Activated CD4-positive, alpha-beta T cell treated with anti-CD3 and anti-CD28 coated beads, Interleukin-2, Interleukin-6, amounts not matched to agents 100 ng/mL and 50 ng/mL, durations not matched to agents 16 hours and 8 hours (primary cell): ENCODE data around the gene ARHGAP6.

ENCODE experiments used
- DNase-seq: peaks from one replicate; pipeline ENCODE4 v3.0.0-alpha.2; 2020

ARHGAP6 gene

DNA sequence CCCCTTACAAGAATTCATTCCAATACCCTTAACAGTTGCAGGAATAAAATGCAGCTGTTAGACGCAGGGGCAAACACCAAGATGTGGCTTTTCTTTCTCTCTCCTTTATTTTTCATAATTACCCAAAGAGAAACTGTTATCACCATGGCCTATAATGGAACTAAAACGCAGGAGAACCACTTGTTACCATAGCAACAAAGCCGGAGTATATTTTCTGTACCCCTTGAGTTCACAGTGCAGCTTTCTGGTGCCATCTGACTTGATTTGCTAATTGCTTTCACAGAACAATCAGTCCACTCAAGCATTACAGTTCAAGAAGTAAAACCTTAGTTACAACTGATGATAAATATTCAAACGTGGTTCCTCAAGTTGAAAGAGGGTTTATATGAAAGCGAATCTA lies 214.6 kb downstream of the ARHGAP6 start:
- DNase-seq = no peak

DNA sequence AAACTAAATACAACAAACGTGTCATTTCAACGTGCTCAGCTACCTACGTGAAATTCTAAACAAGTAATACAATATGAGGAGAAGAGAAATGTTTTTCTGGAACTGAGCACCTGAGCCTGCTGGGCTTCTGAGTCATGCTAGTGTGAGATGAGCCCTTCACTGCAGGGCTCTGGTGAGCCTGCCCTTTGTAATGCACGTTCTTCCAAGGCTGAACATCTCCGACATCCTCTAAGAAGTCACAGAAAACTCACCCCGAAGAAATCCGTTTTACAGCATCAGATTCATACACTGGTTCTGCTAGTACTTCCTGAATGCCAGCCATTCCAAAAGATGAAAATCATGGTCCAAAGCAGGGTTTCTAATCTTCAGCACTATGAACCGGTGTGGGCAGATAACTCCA lies 215.4 kb downstream of the ARHGAP6 start:
- no peak for DNase-seq

DNA sequence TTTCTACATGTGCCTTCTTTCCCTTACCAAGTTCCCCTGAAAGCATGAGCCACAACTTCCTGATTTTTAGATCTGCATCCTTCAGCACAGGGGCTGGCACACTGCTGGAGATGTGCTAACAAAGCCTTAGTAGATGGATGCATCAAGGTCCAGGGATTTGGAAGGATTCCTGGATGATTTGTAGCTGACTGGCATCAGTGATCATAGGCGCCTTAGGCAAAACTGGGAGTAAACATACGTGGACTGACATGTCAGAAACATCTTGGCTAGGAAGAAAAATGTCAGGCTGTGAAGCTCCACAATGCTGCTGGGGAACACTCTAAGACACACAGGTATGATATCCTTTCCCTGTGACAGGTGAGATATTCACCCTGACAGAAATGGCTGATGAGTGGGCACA lies 216.1 kb downstream of the ARHGAP6 start:
- no peak for DNase-seq

DNA sequence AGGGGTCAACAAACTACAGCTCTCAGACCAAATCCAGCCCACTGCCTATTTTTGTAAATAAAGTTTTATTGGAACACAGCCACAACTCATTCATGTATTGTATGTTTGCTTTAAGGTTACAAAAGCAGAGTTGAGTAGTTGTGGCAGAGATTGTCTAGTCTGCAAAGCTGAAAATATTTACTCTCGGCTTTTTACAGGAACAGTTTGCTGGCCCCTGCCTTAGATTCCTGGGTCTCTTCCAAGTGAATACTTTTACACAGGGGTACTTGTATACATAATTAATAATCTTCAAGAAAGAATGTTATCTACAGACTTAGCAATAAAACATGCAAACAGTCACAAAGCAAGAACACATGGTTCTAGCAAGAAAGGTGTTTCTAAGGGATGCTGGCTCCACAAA lies 218.3 kb downstream of the ARHGAP6 start:
- no peak for DNase-seq

DNA sequence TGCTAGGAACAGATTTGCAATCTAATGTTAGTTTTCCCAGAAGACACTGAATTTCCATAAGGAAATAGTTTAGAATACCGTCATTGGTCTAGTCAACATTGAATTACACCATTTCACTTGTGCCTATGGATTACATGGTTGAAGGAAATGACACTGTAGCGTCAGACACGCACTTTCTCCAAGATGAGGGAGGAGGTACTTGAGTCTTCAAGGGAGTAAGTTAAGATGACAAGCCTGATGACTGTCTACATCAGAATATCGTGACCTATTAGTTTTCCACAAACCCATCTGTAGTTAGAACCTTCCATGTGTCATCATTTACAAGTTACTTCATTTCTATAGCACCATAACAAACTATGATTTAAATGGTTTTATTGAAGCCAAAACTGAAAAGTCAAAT lies 218.8 kb downstream of the ARHGAP6 start:
- DNase-seq = no peak

DNA sequence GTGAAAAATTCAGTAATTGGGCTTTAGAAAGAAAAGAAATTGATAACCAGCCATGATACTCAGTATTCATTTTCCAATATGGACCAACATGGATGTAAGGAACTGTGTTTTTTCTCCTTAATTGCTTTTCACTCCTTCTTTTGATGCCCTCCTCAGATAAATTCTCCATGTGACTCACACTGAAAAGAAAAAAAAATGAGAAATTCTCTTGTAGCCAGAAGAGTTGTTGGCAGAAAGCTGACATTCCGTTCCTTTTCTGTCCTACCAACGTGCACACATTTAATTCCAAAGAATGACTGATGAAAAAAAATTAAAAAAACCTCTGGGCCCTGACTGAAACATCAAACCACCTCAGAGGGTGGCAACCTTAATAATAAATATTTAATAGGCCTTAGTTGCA lies 219.4 kb downstream of the ARHGAP6 start:
- no peak for DNase-seq

DNA sequence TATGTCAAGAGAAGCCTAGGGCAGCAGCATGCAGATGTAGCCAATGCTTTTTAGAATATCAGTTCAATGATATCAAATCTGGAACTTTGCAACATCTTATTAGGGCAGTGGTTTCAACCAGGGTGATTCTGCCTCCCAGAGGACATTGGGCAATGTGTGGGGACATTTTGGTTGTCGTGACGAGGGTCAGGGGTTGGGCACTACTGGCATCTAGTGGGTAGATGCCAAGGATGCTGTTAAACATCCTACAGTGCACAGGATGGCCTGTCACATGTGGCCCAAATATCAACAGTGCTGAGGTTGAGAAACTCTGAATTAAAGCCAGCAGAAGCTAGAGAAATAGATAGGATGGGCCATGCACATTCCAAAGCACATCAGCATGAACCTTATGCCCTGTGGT lies 220.2 kb downstream of the ARHGAP6 start:
- DNase-seq = no peak

DNA sequence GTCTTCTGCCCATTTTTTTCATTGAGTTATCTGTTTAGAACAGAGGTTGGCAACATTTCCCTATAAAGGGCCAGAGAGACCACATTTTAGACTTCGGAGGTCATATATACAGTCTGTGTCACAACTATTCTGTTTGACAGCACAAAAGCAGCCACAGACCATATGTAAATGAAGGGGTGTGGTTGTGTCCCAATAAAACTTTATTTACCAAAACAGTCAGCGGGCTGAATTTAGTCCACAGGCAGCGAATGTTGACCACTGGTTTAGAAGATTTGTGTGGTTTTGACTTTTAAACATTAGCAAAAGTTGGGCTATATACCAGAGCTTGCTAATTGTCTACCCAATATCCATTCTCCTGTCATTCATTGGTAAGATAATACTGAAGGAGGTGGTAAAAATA lies 221.7 kb downstream of the ARHGAP6 start:
- no peak for DNase-seq

DNA sequence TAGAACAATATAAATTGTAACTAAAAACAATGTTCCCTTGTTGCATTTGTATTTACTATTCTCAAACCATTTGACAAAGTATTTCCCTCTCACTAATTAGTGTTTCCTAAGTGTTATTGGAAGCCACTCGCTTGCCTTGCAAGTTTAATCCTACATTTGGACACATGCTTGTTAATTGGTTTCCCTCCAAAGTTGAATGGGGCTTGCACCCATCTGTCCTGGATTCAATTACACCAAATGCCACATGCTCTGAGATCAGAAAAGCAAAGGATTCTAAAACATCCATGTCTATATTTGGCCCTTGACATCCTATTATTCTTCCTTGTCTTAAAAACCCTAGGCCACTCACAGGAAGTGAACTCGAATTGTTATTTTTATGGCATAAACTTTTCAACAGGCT lies 225.9 kb downstream of the ARHGAP6 start:
- no peak for DNase-seq

DNA sequence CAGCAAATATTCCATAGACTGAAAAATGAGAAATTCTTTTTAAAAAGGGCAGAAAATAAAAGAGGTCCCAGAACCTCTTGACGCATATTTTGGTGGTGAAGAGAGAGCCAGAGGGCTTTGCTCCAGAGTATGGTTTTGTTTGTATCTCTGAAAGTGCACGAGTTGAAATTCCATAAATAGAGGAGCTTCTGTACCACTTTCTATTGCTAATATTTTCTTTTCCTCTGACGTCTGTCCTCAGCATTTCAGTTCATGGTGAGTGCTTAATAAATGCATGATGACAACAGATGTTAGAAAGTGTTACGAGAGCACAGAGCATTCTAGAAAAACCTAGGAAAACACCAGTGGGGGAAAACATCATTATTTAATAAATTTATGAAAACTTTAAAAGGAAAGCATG lies 227.0 kb downstream of the ARHGAP6 start:
- no peak for DNase-seq

DNA sequence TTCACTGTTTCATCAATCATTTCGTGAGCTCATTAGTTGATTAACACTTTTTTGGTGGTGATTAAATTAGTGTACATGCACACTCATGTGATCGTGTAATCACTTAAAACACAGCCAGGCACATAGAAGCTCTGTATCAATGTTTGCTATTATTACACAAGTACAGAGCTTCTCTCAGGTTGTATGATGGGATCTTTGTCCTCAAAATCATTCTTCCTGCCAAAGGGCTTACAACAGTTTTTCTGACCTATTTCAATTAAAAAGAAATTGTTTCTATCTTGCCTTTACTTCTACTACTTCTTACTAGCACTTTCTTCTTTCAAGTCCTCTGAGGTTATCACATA lies 227.4 kb downstream of the ARHGAP6 start:
- no peak for DNase-seq

DNA sequence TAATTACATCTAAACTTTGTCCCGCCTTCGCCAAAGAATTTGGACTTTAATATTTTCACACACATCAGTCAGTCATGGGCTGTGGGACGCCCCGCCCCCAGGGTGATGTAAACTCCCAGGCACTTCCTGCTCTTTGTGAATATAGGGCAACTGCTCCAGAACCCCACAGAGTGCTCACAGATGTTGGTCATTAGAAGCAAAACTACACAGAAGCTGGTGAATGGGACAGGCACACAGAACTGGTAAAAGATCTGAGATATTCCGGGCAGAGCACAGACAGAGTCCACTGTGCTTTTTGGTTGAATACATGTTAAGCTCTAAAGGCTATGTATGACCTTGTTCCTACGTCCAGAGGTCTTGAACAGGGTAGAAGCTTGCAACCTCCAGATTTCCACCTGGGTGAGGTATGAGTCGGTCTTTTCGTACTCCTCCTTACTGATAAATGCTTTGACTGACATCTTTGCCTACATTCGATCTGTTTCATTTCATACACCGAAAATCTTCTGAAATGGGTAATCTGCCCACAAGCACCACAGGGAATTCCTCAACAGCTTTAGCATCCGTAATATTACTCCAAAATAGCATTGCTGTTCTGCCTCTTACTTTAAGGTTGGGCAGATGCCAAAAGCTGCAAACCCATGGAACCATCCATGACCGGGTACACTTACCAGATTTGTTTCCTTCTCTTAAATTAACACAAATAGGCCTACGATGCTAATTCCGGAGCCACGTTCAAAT lies 227.9 kb downstream of the ARHGAP6 start:
- no peak for DNase-seq

DNA sequence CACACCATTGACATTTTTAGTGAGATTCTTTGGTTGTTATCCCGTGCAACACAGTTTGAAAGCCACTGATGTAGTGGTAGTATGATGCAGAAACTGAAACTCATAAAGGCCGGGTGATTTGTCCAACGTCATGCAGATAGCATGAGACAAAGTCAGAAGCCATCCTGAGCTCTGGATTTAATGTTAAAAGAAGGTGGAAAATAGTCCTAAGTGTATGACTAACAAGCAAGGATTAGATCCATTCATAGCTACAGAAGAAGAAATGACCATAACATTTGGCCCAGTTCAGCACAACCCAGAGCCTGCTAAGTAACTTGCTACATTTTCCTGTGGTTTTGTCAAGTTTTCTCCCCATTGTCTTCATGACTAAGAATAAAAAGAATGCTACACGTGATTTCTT lies 230.2 kb downstream of the ARHGAP6 start:
- no peak for DNase-seq

DNA sequence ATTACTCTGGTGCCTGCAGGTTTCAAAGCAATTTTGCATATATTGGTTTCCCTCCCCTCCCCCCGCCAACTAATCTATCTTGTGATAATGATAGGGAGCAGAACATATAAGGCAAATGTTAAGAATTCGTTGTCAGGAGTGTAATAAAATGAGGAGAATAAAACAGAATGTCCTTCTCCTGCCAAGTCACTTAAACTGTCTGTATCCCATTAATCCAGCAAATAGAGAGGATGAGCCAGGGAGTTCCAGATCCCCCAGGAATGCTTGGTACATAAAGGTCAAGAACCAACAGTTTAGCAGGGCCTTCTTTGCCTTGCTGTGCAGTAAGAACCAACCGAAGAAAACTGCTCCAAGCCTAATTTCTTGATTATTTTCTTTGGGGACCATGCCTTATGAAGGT lies 231.1 kb downstream of the ARHGAP6 start:
- DNase-seq = no peak

DNA sequence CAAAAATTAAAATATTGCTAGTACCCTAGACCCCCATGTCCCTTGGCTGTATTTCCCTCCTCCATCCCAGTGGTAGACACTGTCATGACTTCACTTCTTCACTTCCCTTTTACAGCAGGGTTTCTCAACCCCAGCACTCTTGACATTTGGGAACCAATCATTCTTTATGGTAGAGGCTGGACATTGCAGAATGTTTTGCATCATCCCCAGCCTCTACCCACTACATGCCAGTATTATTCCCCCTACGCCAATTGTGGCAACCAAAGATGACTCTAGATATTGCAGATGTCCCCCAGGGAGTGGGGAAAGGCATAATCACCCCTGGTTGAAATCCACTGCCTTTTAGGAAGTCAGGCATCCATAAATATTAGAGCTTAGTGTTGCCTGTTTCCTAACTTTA lies 233.9 kb downstream of the ARHGAP6 start:
- no peak for DNase-seq

DNA sequence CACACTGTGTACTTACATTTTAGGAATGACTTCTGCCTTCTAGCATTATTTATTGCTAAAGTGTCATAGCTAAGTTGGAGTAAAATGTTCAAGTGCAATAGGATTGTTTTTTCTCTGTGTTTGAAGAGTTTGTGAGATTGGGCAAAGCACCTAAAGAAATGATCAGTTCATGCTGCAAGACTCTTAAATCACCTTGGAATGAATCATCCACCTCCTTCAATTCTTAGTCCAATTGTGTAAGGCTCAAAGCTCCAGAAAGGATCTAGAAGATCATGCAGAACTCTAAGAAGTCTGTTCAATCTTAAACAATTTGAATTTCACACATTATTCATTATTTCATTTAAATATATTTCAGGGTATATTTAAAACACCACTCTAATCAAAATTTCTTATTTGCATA lies 235.4 kb downstream of the ARHGAP6 start:
- DNase-seq = no peak

DNA sequence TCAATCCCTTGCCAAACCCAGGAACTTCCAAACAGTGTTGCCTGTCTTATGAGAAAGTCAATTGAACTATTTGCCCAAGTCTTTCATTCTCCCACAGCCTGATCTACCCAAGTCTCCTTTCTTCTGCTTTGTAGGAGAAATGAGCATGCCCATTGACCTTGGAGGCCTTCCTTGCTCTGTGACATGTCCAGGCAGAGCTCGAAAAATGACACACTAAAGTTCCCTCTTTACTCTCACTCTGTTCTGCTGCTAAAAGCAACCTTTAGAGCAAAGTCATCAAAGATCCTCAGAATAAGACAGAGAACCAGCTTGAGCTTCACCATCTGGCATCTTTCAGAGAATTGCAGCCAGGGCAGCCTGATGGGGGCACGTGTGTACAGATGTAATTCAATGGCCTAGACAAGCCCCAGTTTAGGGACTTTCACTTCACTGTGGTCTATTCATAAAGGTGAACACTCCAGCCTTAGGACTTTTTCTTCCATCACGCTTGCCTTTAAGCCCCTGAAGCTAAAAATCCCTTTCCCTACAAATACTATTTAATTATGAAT lies 236.1 kb downstream of the ARHGAP6 start:
- DNase-seq = no peak

DNA sequence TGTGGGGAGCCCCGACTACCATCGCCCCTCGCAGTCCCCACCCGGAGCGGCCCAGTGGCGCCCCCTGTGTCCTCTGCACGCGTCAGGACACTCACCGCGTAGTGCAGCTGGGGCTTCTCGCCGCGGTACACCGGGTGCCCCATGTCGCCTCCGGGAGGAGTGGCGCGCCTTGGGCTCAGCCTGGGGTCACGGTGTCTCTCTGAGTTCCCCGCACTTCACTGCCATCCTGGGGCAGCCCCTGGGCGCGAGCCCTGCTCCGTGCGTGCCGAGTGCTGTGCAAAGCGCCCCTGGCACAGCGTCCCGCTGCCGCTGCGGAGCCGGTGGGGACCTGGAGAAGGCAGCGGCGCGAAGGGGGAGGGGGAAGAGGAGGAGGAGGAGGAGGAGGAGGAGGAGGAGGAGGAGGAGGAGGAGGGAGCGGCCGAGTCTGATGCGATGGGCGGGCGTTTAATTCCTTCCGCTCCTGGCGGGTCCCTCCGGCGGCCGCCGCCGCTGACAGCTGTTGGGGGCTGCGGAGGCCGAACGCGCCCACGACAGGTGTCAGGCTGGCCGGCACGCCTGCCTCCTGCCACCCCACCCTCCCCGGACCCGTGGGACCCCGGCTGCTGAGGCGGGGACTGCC lies 238.2 kb downstream of the ARHGAP6 start:
- DNase-seq = no peak

DNA sequence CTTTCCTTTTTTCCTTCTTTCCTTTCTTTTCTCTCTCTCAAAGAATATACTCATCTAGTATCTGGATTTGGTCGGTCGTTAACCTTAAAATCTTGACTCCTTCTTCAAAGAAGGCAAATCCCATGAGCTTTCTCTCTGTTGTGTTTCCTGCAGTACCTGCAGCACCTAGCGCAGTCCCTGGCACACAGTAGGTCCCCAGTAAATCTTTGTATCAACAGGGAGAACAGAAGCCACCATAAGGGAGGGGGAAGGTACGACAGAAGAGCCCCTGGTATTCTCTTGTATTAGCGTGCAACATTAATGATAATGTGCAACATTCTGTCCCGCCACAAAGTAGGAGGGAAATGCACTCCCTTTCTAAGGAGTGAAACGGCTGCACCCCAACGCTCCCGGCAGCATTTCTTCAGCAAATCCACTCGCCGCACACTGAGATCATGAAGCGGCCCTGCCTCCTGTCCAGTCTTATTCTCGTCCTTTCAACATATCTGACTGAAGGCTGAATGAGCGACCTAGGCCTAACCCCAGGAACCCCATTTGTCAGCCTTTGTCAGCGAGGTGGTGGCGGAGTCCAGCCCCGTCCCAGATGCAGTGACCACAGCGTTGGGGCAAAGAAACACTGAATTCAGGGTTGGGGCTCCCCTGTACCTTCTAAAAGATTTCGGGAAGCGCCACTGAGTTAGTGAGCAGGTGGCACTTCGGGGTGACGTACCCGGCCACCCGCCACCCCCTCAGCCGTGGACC lies 238.8 kb downstream of the ARHGAP6 start:
- DNase-seq = no peak

DNA sequence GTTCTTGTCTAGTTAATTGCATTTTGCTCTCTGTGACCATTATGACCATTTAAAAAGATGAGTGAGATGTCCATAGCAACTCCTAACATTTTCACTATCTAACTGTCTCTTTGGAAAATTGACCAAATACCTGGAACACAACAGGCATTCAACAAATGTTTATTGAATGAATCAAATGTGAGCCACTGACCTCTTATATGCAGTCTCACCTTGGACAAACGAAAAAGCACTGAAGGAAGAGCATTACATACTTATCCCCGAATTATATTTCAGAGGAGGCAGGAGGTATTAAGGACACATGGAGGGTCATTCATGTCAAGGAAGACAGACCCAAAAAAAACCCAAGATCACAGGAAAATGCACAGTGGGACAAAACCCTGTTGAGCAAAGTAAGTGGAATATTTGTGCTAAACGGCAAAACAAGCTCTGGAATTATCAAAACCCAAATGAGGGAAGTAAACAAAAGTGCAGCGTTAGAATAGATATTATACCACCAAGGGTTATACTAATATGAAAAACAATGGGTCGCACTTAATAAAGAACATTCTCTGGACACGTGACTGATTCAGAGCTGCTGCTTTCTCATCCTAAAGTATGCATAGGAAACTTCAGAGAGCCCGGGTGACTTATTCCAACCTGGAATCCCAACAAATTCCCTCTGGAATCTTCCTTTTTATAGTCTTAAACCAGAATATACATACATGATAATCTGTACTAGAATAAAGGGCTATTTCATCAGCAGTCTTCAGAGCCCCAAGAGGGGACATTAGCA lies 240.6 kb downstream of the ARHGAP6 start:
- DNase-seq = no peak

DNA sequence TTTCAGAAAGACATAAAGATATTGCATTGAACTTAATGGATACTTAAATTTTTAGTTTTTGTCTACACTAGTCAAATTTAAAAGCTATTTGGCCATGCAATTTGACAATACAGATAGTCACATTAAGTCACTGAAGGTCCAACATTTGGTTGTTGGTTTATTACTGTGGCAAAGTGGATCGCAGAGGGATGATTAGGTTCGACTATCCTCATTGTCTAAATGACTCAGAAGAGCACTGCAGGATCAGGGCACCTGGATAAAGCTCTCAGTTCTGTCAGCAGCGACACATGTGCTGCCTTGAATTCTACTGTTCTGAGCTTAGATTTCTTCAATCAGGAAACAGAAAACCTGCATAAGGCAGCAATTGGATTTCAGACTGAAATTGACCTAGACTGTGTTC lies 241.8 kb downstream of the ARHGAP6 start:
- no peak for DNase-seq

DNA sequence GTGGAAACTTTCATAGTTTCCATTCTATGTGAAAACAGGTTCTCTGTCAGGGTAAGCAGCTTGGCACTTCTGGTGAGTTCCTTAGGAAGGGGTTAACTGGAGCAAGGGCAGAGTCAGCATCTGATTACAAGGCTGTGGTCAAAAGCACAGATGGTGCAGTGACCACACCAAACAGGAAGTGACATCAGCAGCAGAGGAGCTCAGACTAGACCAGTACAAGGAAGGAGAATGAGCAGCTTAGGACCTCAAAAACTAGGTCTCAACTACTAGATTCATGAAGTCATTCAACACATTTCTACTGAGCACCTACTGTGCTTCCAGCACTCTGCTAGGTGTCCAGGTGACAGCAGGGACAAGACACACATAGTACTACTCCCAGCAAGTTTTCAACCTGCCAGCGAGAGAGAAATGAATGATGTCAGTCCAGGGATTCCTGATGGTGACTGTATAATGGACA lies 242.3 kb downstream of the ARHGAP6 start:
- DNase-seq = no peak

DNA sequence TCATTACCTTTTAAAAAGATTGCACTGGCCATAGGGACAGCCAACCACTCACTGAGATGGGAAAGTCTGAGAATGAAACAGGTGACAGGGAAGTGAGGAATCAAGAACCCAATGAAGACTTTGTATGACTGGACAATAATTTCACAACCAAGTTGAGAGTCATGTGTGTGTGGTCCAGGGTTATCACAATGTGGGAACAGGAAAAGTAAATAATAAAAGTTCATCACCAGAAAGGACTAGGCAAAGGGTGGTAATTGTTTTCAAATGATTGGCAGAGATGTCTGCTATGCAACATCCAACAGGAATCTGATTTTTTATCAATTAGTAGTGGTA lies 243.2 kb downstream of the ARHGAP6 start:
- no peak for DNase-seq
